GM10266 (cell line): ENCODE data around the gene EBI3.

Source experiments
- DNase-seq: peaks from one replicate; pipeline ENCODE4 v3.0.0; 2012; ENCODE audit errors: extremely low spot score
- CTCF ChIP-seq: IDR thresholded peaks from 2 replicates; pipeline ENCODE4 v1.5.1; 2012; ENCODE audit warnings: mild to moderate bottlenecking, low read depth; ENCODE audit not compliant: control insufficient read depth, insufficient read depth; ENCODE audit errors: missing control alignments

The EBI3 gene

GRCh38 chr19:4229179-4229931 lies at the start of gene EBI3:
Gene EBI3 (plus strand): TSS chr19:4229523. CDS start chr19:4229551, 28 bp downstream.
- peak; percentile 88 for DNase-seq
- TF ChIP-seq CTCF: no peak

DNA sequence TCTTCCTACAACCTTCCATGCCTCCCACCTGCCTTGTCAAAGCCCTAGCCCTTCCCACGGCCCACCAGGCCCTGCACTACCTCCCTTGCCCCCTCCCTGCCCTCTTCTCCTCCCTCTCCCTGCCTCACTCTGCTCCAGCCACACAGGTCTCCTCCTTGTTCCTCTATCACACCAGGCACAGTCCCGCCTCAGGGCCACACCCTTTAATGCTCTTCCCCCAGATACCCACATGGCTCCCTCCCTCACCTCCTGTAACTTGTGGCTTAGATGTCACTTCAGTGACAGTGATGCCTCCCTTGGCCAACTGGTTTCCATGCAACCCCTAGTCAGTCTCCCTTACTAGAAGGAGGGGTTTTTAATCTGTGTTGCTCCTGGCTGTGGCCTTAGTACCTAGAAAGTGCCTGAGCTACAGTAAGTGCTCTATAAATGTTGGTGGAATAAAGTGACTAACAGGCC lies 48.2 kb upstream of the EBI3 start:
- DNase-seq: no peak
- no peak for TF ChIP-seq CTCF

DNA sequence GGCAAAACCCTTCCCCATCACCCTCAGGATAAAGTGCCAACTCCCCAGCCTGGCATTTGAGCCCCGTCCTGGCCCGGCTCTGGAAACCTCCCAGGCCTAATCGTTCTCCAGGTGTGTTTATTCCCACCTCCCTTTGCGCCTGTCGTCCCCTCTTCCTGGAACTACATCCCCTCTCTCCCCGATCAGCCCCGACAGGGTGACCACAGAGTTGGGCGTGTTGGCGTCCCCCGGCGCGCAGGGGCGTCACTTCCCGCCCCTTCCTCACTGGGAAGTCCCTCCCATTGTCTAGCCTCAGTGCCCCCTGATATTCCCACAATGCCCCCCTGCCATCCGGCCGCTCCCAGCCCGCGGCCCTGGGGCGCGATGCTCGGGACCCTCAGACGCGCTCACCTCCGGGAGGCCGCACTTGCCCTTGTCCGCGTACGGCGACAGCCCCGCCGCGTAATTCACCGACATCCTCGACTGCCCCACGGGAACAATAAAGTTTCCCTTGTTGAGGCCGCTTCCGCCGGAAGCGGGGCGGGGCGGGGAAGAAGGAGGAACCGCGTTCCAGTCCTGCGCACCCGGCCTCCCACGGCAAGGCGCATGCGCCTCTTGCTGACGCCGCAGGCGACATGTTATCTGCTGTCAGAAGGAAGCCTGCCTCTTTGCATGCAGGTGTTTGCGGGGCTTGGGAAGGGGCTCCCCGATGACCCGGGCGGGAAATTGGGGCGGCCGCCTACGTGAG lies 47.1 kb upstream of the EBI3 start, which contains the start of the genes ANKRD24 and SIRT6:
Gene ANKRD24, plus strand, starts transcription at position 606 of the 727 bp plus-strand sequence. CDS start 3,737 bp downstream, outside the sequence.
Gene SIRT6, minus strand, starts transcription at position 480 of the 727 bp plus-strand sequence. Its CDS starts 24 bp downstream, at position 456.
- no peak for TF ChIP-seq CTCF
- DNase-seq: peak; percentile 99

DNA sequence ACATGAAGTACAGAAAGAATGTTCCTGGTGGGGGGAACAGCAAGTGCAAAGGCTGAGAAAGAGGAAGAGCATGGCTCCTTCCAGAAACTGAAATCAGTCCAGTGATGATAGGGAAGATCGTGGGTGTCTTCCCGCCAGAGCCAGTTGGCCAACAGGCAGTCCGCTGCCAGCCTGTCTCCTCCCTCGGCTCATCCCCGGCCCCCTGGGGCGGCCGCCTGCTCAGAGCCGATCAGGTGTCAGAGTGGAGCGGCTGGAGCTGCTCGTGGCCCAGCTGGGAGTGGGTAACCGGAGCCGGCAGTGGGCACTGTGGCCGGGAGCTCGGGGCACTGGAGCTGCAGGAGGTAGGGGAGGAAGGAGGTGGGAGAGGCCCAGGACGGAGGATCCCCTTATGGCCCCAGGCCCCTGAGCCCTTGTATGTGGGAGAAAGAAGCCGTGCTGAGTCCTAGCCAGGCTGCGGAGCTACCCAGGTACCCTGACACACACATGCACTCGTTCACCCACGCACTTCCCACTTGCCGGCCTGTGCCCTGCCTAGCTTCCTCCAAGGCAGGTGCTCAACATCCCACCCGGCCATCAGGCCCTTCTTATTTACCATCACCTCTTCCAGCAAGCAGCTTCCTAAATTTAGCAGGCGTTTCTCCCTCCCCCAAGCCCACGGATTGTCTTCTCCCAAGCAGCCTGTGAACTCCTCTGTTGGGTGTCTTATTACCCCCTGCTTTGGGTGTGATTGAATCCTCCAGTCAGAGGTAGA lies 45.2 kb upstream of the EBI3 start:
- DNase-seq: no peak
- no peak for TF ChIP-seq CTCF

DNA sequence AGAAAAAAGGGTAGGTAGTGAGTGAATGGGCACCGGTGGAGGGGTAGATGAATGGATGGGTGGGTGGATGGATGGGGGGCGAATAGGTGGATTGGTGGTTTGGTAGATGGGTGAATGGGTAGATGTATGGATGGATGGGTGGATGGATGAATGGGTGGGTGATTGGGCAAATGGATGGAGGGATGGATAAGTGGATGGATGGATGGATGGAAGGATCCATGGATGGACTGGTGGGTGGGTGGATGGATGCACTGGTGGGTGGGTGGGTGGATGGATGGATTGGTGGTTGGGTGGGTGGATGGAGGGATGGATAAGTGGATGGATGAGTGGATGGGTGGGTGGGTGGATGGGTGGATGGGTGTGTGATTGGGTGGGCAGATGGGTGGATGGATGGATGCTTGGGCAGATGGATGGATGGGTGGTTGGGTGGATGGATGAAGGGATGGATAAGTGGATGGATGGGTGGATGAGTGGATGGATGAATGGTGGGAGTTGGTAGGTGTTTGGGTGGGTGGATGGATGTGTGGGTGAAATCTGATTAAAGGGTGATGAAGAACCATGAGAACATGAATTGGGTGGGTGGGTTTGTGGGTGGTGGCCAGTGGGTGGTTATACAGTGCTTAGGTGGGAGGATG lies 44.5 kb upstream of the EBI3 start:
- no peak for DNase-seq
- TF ChIP-seq CTCF: no peak

GRCh38 chr19:4185413-4186086 lies 43.8 kb upstream of the EBI3 start:
- DNase-seq: no peak
- TF ChIP-seq CTCF: no peak
